Activated naive CD4-positive, alpha-beta T cell treated with Interleukin-2 at 50 U/mL for 16 hours (primary cell): ENCODE data around the gene GDNF.

Experiments used
- DNase-seq: peaks from one replicate; pipeline ENCODE4 v3.0.0-alpha.2; 2020

GDNF gene

GRCh38 chr5:37844009-37844408 lies 4.2 kb upstream of the GDNF start:
- DNase-seq = no peak

- DNase-seq = no peak
Observed at GRCh38 chr5:37842048-37842447, 2.2 kb upstream of the GDNF start.

- DNase-seq = no peak
Observed at GRCh38 chr5:37841203-37841602, 1.4 kb upstream of the GDNF start.

GRCh38 chr5:37840053-37841034 lies 503 bp upstream of the GDNF start:
- no peak for DNase-seq

GRCh38 chr5:37838933-37839341 lies 904 bp downstream of the GDNF start:
- no peak for DNase-seq

- no peak for DNase-seq
Observed at GRCh38 chr5:37838152-37838932, 1.5 kb downstream of the GDNF start.

- DNase-seq = peak; percentile 62
Observed at GRCh38 chr5:37837414-37838032, 2.3 kb downstream of the GDNF start.

- no peak for DNase-seq
Observed at GRCh38 chr5:37836592-37837413, 3.0 kb downstream of the GDNF start.

- DNase-seq = no peak
Observed at GRCh38 chr5:37836235-37836591, 3.6 kb downstream of the GDNF start.

GRCh38 chr5:37835380-37835973 lies 4.4 kb downstream of the GDNF start:
- DNase-seq = no peak

- DNase-seq = no peak
Observed at GRCh38 chr5:37834542-37835379, 5.1 kb downstream of the GDNF start.

GRCh38 chr5:37833990-37834389 lies 5.9 kb downstream of the GDNF start:
- no peak for DNase-seq

- no peak for DNase-seq
Observed at GRCh38 chr5:37831821-37832534, 7.9 kb downstream of the GDNF start.

- no peak for DNase-seq
Observed at GRCh38 chr5:37830348-37830747, 9.5 kb downstream of the GDNF start.

- DNase-seq = no peak
Observed at GRCh38 chr5:37825334-37825915, 14.4 kb downstream of the GDNF start.

GRCh38 chr5:37823433-37824152 lies 16.2 kb downstream of the GDNF start:
- no peak for DNase-seq

- DNase-seq = no peak
Observed at GRCh38 chr5:37816883-37817282, 23.0 kb downstream of the GDNF start.

GRCh38 chr5:37816331-37816730 lies 23.5 kb downstream of the GDNF start:
- DNase-seq = no peak

- no peak for DNase-seq
Observed at GRCh38 chr5:37815913-37816312, 23.9 kb downstream of the GDNF start.
